ENCODE measurements around the gene DGCR2.

Gene DGCR2

GRCh38 chr22:19128009-19128401 lies 5.8 kb upstream of the DGCR2 start:
- no peaks in the 10 kb centered on the region for H3K27me3 ChIP-seq (ENCODE audit: insufficient read depth, low read length)
- H3K9me3 ChIP-seq (ENCODE audit: low read length), result no peaks in the 10 kb centered on the region
- H3K4me3 ChIP-seq (ENCODE audit: low read length), result no peak overlapping the region

GRCh38 chr22:19127329-19128008 lies 5.3 kb upstream of the DGCR2 start:
- no peak overlapping the region for H3K4me3 ChIP-seq (ENCODE audit: low read length)
- no peak overlapping the region for H2AFZ ChIP-seq (ENCODE audit: low read depth, low read length)
- peaks cover 9% of the 10 kb centered on the region for H3K36me3 ChIP-seq (ENCODE audit: insufficient read depth, low read length)
- peaks cover 6% of the 10 kb centered on the region for H3K4me1 ChIP-seq (ENCODE audit: insufficient read depth, low read length)
- no peaks in the 10 kb centered on the region for H3K27me3 ChIP-seq (ENCODE audit: insufficient read depth, low read length)
- no peaks in the 10 kb centered on the region for H3K9me3 ChIP-seq (ENCODE audit: low read length)

More at GRCh38 chr22:19128009-19128401, 5.8 kb upstream of the DGCR2 start:
- Histone ChIP-seq H3K4me1 (ENCODE audit: insufficient read depth, low read length) (peaks cover 4% of the 10 kb centered on the region), H2AFZ (ENCODE audit: low read depth, low read length) (no peak overlapping the region), H3K36me3 (ENCODE audit: insufficient read depth, low read length) (peaks cover 14% of the 10 kb centered on the region)

GRCh38 chr22:19126309-19127273 lies 4.4 kb upstream of the DGCR2 start:
- peaks cover 2% of the 10 kb centered on the region for H3K36me3 ChIP-seq (ENCODE audit: insufficient read depth, low read length)
- no peak overlapping the region for H2AFZ ChIP-seq (ENCODE audit: low read depth, low read length)
- H3K27me3 ChIP-seq (ENCODE audit: insufficient read depth, low read length), result no peaks in the 10 kb centered on the region
- H3K4me3 ChIP-seq (ENCODE audit: low read length), result no peak overlapping the region
- peaks cover 6% of the 10 kb centered on the region for H3K4me1 ChIP-seq (ENCODE audit: insufficient read depth, low read length)
- no peaks in the 10 kb centered on the region for H3K9me3 ChIP-seq (ENCODE audit: low read length)

- no peak overlapping the region for H2AFZ ChIP-seq (ENCODE audit: low read depth, low read length)
- no peak overlapping the region for H3K4me3 ChIP-seq (ENCODE audit: low read length)
- H3K9me3 ChIP-seq (ENCODE audit: low read length), result no peaks in the 10 kb centered on the region
- no peaks in the 10 kb centered on the region for H3K27me3 ChIP-seq (ENCODE audit: insufficient read depth, low read length)
- H3K36me3 ChIP-seq (ENCODE audit: insufficient read depth, low read length), result no peaks in the 10 kb centered on the region
- H3K4me1 ChIP-seq (ENCODE audit: insufficient read depth, low read length), result peaks cover 13% of the 10 kb centered on the region
Measured at GRCh38 chr22:19125474-19126308, 3.5 kb upstream of the DGCR2 start.

- Histone ChIP-seq H3K9me3 (ENCODE audit: low read length) (no peaks in the 10 kb centered on the region), H2AFZ (ENCODE audit: low read depth, low read length) (no peak overlapping the region), H3K4me3 (ENCODE audit: low read length) (no peak overlapping the region), H3K36me3 (ENCODE audit: insufficient read depth, low read length) (no peaks in the 10 kb centered on the region), H3K4me1 (ENCODE audit: insufficient read depth, low read length) (peaks cover 20% of the 10 kb centered on the region), H3K27me3 (ENCODE audit: insufficient read depth, low read length) (no peaks in the 10 kb centered on the region)
Measured at GRCh38 chr22:19125011-19125410, 2.8 kb upstream of the DGCR2 start.

- H3K27me3 ChIP-seq (ENCODE audit: insufficient read depth, low read length), result no peaks in the 10 kb centered on the region
- H3K4me3 ChIP-seq (ENCODE audit: low read length), result no peak overlapping the region
- no peaks in the 10 kb centered on the region for H3K36me3 ChIP-seq (ENCODE audit: insufficient read depth, low read length)
- H3K9me3 ChIP-seq (ENCODE audit: low read length), result no peaks in the 10 kb centered on the region
- peaks cover 22% of the 10 kb centered on the region for H3K4me1 ChIP-seq (ENCODE audit: insufficient read depth, low read length)
- H2AFZ ChIP-seq (ENCODE audit: low read depth, low read length), result no peak overlapping the region
Measured at GRCh38 chr22:19124377-19124776, 2.2 kb upstream of the DGCR2 start.

GRCh38 chr22:19123936-19124335 lies 1.7 kb upstream of the DGCR2 start:
- no peak overlapping the region for H2AFZ ChIP-seq (ENCODE audit: low read depth, low read length)
- no peaks in the 10 kb centered on the region for H3K9me3 ChIP-seq (ENCODE audit: low read length)
- no peaks in the 10 kb centered on the region for H3K36me3 ChIP-seq (ENCODE audit: insufficient read depth, low read length)
- no peak overlapping the region for H3K4me3 ChIP-seq (ENCODE audit: low read length)
- H3K4me1 ChIP-seq (ENCODE audit: insufficient read depth, low read length), result peaks cover 22% of the 10 kb centered on the region
- H3K27me3 ChIP-seq (ENCODE audit: insufficient read depth, low read length), result no peaks in the 10 kb centered on the region

- Histone ChIP-seq H3K4me1 (ENCODE audit: insufficient read depth, low read length) (peaks cover 22% of the 10 kb centered on the region), H3K36me3 (ENCODE audit: insufficient read depth, low read length) (peaks cover 5% of the 10 kb centered on the region), H2AFZ (ENCODE audit: low read depth, low read length) (peak overlapping the region; percentile 78), H3K4me3 (ENCODE audit: low read length) (peak overlapping the region; percentile 72), H3K27me3 (ENCODE audit: insufficient read depth, low read length) (no peaks in the 10 kb centered on the region), H3K9me3 (ENCODE audit: low read length) (no peaks in the 10 kb centered on the region)
Measured at GRCh38 chr22:19122752-19123492, 710 bp upstream of the DGCR2 start.

GRCh38 chr22:19121631-19122142 lies 525 bp downstream of the DGCR2 start:
- Histone ChIP-seq H3K27me3 (ENCODE audit: insufficient read depth, low read length) (no peaks in the 10 kb centered on the region), H3K4me3 (ENCODE audit: low read length) (peak overlapping the region; percentile 86), H3K9me3 (ENCODE audit: low read length) (no peaks in the 10 kb centered on the region)

GRCh38 chr22:19120829-19121630 lies 1.2 kb downstream of the DGCR2 start:
- Histone ChIP-seq H3K4me1 (ENCODE audit: insufficient read depth, low read length) (peaks cover 22% of the 10 kb centered on the region), H3K36me3 (ENCODE audit: insufficient read depth, low read length) (peaks cover 5% of the 10 kb centered on the region), H3K4me3 (ENCODE audit: low read length) (peak overlapping the region; percentile 86), H3K9me3 (ENCODE audit: low read length) (no peaks in the 10 kb centered on the region), H2AFZ (ENCODE audit: low read depth, low read length) (no peak overlapping the region), H3K27me3 (ENCODE audit: insufficient read depth, low read length) (no peaks in the 10 kb centered on the region)

More at GRCh38 chr22:19121631-19122142, 525 bp downstream of the DGCR2 start:
- peaks cover 5% of the 10 kb centered on the region for H3K36me3 ChIP-seq (ENCODE audit: insufficient read depth, low read length)
- H3K4me1 ChIP-seq (ENCODE audit: insufficient read depth, low read length), result peaks cover 22% of the 10 kb centered on the region
- H2AFZ ChIP-seq (ENCODE audit: low read depth, low read length), result peak overlapping the region; percentile 82

GRCh38 chr22:19119949-19120348 lies 2.3 kb downstream of the DGCR2 start:
- H3K27me3 ChIP-seq (ENCODE audit: insufficient read depth, low read length), result no peaks in the 10 kb centered on the region
- H3K9me3 ChIP-seq (ENCODE audit: low read length), result no peaks in the 10 kb centered on the region
- peaks cover 22% of the 10 kb centered on the region for H3K4me1 ChIP-seq (ENCODE audit: insufficient read depth, low read length)
- H3K4me3 ChIP-seq (ENCODE audit: low read length), result no peak overlapping the region
- H3K36me3 ChIP-seq (ENCODE audit: insufficient read depth, low read length), result peaks cover 5% of the 10 kb centered on the region
- no peak overlapping the region for H2AFZ ChIP-seq (ENCODE audit: low read depth, low read length)

Data from neuron (in vitro differentiated cells).